Measurements from ENCODE around the gene CDK15.

DNA sequence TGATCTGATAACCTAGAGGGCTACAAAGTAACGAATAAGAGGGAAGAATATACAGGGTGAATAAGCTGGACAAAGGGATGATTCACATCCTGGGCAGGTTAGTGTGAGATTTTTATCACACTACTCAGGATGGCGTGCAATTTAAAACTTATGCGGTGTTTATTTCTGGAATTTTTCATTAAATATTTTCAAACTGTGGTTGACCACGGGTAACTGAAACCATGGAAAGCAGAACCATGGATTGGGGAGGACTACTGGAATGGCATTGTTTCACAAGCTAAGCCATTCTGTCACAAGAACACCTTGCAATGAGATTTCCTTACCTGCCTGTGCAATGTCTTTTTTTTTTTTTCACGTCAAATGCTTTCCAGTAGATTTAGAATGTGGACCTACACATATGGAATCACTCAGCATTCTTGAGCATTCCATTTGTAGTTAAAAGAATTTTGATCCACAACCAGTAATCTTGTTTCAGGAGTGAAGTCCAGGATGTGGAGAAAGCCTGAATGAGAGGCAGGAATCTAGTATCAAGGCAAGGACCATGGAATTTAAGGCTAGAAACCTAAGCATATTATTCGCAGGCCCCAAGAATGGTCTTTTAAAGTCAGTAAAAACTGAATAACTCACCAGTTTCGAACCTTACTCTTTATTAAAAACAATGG, 8.0 kb upstream of the CDK15 start:
- TF ChIP-seq, protein P1, sequence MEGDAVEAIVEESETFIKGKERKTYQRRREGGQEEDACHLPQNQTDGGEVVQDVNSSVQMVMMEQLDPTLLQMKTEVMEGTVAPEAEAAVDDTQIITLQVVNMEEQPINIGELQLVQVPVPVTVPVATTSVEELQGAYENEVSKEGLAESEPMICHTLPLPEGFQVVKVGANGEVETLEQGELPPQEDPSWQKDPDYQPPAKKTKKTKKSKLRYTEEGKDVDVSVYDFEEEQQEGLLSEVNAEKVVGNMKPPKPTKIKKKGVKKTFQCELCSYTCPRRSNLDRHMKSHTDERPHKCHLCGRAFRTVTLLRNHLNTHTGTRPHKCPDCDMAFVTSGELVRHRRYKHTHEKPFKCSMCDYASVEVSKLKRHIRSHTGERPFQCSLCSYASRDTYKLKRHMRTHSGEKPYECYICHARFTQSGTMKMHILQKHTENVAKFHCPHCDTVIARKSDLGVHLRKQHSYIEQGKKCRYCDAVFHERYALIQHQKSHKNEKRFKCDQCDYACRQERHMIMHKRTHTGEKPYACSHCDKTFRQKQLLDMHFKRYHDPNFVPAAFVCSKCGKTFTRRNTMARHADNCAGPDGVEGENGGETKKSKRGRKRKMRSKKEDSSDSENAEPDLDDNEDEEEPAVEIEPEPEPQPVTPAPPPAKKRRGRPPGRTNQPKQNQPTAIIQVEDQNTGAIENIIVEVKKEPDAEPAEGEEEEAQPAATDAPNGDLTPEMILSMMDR (IDR thresholded peaks at IDR 0.05; ENCODE audit: low read length), result no peak
- TF ChIP-seq EZH2 (optimal IDR thresholded peaks at IDR 0.05; ENCODE audit: low read depth, low read length), result no peak

Data from MM.1S (cell line).